ENCODE measurements around the gene DHRS3.

- no peak for TF ChIP-seq CTCF (IDR thresholded peaks at IDR 0.05; ENCODE audit: low read depth, low read length)
- TF ChIP-seq EZH2phosphoT487 (IDR thresholded peaks at IDR 0.05; ENCODE audit: low read depth), result no peak
Measured at GRCh38 chr1:12608311-12608957, 9.6 kb downstream of the DHRS3 start.
